Measurements from ENCODE around the gene TRAM2. TPM values are rescaled to one million over a fixed set of nuclear protein-coding genes. Genes with fewer than 3 reads are reported as not detected.

Gene TRAM2
- total RNA-seq, 2 donors from 2014 or later: 8.6 to 8.9 TPM

DNA sequence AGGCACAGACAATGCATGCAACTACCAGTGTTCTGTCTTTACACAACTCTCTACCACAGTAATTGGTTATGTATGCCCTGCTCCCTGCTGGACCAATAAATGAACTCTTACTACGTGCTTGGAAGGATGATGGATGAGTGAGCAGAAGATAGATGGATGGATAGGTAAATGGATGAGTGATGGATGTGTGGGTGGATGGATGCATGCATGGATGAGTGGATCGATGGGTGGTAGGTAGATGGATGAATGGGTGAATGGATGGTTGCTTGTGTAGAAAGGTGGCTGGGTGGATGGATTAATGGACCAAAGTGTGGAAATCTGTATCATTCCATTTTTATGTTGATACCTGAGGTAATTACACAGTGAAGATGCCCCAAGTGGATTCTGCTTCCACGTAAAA, 10.1 kb upstream of the TRAM2 start:
- DNase-seq (no peak), ATAC-seq (no peak)
- no peaks in the 10 kb centered on the region for H3K9me3 ChIP-seq (ENCODE audit: control insufficient read depth, low read length, poor library complexity, severe bottlenecking)
- H3K4me3 Mint-ChIP-seq: no peak overlapping the region
- H3K4me1 Mint-ChIP-seq: peaks cover 2% of the 10 kb centered on the region
- H3K27me3 Mint-ChIP-seq: peaks cover 8% of the 10 kb centered on the region
- no peak overlapping the region for H3K27ac Mint-ChIP-seq
- no peaks in the 10 kb centered on the region for H3K36me3 Mint-ChIP-seq (ENCODE audit: low read depth)

DNA sequence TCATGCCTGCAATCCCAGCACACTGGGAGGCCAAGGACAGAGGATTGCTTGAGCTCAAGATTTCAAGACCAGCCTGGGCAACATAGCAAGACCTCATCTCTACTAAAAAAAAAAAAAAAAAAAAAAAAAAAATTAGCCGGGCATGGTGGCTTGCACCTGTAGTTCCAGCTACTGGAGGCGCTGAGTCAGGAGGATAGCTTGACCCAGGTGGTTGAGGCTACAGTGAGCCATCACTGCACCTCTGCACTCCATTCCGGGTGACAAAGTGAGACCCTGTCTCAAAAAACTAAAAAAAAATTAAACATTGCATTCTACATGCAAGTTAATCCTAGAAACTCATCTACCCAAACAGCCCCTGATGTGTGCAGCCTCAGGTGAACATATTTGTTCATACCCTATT, 7.3 kb upstream of the TRAM2 start:
- DNase-seq (no peak), ATAC-seq (no peak)
- H3K9me3 ChIP-seq (ENCODE audit: control insufficient read depth, low read length, poor library complexity, severe bottlenecking): no peaks in the 10 kb centered on the region
- Mint-ChIP-seq H3K4me1 (peaks cover 2% of the 10 kb centered on the region), H3K36me3 (ENCODE audit: low read depth) (no peaks in the 10 kb centered on the region), H3K27me3 (peaks cover 8% of the 10 kb centered on the region), H3K4me3 (no peak overlapping the region), H3K27ac (no peak overlapping the region)

DNA sequence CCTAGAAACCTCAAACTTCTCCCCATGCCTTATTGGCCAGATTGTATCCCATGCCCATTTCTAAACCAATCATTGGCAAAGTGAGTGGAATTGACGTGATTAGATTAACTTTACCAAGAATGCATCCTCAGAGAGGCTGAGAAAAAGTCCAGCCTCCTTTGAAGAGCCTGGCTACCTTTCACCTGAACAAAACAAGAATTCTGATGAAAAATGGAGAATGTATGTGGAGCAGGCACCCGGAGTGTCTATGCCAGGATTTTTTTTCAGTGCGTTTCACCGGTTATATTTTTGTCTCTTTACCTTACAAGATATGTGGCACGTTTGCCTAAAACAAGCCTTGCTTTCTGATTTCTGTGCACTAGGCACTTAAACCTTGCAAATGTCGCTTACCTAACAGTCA, 6.1 kb upstream of the TRAM2 start:
- DNase-seq: no peak

DNA sequence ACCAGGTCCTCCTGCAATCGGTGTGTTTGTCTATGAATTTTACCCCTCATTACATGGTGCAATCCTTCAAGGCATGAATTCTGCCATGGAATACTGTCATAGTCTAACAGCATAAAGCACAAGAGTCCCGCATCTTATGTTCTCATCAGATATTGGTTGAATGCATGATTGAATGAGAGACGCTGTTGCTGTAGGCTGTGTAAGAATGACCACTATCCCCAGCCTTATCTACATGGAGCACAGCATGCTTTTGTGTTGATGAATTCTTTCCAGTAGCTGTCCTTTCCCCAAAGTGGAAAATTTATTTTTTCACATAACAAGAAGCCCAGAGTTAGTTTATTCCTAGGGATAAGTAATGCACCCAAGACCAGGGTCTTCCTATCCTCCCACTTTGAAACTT, 5.6 kb upstream of the TRAM2 start:
- no peak overlapping the region for H3K4me3 Mint-ChIP-seq
- H3K36me3 Mint-ChIP-seq (ENCODE audit: low read depth): no peaks in the 10 kb centered on the region
- DNase-seq (no peak), ATAC-seq (no peak)
- peaks cover 4% of the 10 kb centered on the region for H3K4me1 Mint-ChIP-seq
- no peak overlapping the region for H3K27ac Mint-ChIP-seq
- no peaks in the 10 kb centered on the region for H3K9me3 ChIP-seq (ENCODE audit: control insufficient read depth, low read length, poor library complexity, severe bottlenecking)
- H3K27me3 Mint-ChIP-seq: no peaks in the 10 kb centered on the region

More for the DNA sequence above, 6.1 kb upstream of the TRAM2 start:
- H3K27me3 Mint-ChIP-seq: no peaks in the 10 kb centered on the region
- H3K36me3 Mint-ChIP-seq (ENCODE audit: low read depth): no peaks in the 10 kb centered on the region
- H3K27ac Mint-ChIP-seq: no peak overlapping the region
- no peak for ATAC-seq
- no peak overlapping the region for H3K4me3 Mint-ChIP-seq
- H3K9me3 ChIP-seq (ENCODE audit: control insufficient read depth, low read length, poor library complexity, severe bottlenecking): no peaks in the 10 kb centered on the region
- H3K4me1 Mint-ChIP-seq: peaks cover 2% of the 10 kb centered on the region

DNA sequence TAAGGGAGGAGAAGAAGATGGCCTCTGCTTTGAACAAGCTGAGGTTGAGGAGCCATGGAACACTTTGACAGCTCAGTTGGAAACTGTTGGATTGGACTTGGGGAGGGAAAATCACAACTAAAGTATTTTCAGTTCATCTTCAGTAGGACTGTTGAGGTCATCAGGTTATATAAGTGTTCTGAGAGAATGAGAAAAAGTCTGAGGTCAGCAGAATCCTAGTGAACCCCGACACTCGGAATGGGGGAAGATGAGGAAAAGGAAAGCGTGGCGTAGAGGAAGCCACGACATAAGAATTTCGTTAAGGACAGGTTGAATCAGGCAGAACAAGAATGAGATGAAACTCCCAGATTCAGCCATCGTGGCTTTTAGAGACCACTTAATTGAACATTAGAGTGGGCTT, 4.0 kb upstream of the TRAM2 start:
- DNase-seq (no peak), ATAC-seq (no peak)
- Mint-ChIP-seq H3K4me3 (no peak overlapping the region), H3K4me1 (peaks cover 9% of the 10 kb centered on the region), H3K27me3 (no peaks in the 10 kb centered on the region), H3K36me3 (ENCODE audit: low read depth) (peaks cover 2% of the 10 kb centered on the region), H3K27ac (no peak overlapping the region)
- H3K9me3 ChIP-seq (ENCODE audit: control insufficient read depth, low read length, poor library complexity, severe bottlenecking): no peaks in the 10 kb centered on the region

DNA sequence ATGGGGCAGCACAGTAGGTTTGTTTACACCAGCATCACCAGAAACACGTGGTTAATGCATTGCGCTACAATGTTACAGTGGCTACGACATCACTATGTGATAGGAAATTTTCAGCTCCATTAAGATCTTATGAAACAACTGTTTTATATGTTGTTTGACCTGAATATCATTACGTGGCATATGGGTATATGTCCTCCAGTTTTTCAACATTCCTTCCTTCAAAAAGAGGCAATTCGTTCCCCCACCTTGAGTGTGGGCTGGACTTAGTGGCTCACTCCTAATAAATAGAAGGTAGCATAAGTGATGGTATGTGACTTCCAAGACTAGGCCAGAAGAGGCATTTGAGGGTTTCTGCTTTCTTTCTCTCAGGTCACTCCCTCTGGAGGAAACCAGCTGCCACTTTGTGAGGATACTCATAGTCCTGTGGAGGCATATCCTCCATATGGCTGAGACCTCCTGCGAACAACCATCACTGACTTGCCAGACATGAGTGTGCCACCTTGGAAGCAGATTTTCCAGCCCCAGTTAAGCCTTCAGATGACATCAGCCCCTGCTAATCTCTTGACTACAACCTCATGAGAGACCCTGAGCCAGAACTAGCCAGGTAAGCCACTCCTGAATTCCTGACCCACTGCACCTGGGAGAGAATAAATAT, 2.3 kb upstream of the TRAM2 start:
- H3K9me3 ChIP-seq (ENCODE audit: control insufficient read depth, low read length, poor library complexity, severe bottlenecking): no peaks in the 10 kb centered on the region
- ATAC-seq (no peak), DNase-seq (no peak)
- Mint-ChIP-seq H3K4me1 (peaks cover 27% of the 10 kb centered on the region), H3K4me3 (no peak overlapping the region), H3K27me3 (no peaks in the 10 kb centered on the region), H3K27ac (no peak overlapping the region), H3K36me3 (ENCODE audit: low read depth) (peaks cover 3% of the 10 kb centered on the region)

DNA sequence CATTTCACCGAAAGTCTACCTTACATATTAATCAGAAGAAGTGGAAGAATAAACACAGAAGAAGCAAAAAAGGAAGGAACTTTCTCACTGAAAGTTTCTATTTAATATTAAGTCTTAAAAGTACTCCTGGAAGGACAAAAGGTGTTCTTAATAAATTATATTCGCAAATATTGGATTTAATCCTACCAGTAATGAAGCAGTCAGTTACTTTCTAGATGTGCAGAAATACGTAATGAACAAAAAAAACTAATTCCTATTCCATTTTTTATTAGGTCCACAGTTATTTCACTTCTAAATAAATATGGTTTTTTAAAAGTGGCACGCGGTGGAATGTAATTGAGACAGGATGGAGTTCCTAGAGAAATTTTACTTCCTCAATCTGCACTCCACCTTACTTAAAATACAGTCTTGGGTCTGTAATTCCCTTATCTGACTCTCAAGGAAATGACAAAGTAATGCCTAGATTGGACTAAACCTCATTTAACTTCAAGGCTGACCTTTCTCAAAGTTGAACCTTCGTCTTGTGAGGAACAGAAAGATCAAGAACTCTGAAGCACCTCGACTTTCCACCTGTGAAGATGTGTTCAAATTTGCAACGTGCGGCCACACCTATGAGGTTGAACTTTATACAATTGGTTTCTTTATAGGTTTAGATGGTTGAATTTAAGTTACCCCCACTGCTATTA, 1.1 kb upstream of the TRAM2 start:
- ATAC-seq (no peak), DNase-seq (no peak)
- peak overlapping the region; percentile 73 for H3K4me3 Mint-ChIP-seq
- H3K27me3 Mint-ChIP-seq: no peaks in the 10 kb centered on the region
- peaks cover 30% of the 10 kb centered on the region for H3K4me1 Mint-ChIP-seq
- H3K36me3 Mint-ChIP-seq (ENCODE audit: low read depth): peaks cover 3% of the 10 kb centered on the region
- no peaks in the 10 kb centered on the region for H3K9me3 ChIP-seq (ENCODE audit: control insufficient read depth, low read length, poor library complexity, severe bottlenecking)
- no peak overlapping the region for H3K27ac Mint-ChIP-seq

DNA sequence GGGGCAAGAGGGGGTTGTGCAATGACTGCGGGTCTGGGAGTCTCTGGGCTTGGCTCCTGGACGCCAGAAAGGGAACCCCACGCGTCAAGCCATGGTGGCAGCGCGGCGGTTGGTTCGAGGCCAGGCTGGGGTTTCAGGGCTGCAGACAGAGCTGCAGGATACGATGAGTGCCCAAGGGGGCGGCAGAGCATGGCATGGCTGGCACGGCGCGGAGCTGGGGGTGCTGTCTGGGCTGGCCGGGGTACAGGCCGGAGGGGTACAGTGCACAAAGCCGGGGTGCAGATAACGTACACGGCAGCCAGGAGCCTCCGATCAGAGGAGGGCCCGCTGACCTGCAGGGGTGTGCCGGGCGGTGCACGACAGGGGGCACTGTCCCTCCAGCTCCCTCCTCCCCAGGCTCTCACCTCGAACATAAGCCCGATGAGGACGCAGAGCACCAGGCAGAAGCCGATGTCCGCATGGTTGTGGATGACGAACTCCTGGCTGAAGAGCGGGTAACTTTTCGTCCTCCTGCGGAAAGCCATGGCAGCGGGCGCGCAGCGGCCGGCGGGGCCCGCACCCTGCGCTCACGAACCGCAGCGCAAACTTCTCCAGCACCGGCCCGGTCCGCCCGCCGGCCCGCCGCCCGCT, 353 bp downstream of the TRAM2 start:
- H3K4me1 Mint-ChIP-seq: peaks cover 28% of the 10 kb centered on the region
- ATAC-seq (peak; percentile 59), DNase-seq (peak in 1 of 3 donors; percentile 17)
- peaks cover 3% of the 10 kb centered on the region for H3K36me3 Mint-ChIP-seq (ENCODE audit: low read depth)
- peak overlapping the region; percentile 91 for H3K27ac Mint-ChIP-seq
- no peaks in the 10 kb centered on the region for H3K9me3 ChIP-seq (ENCODE audit: control insufficient read depth, low read length, poor library complexity, severe bottlenecking)
- H3K27me3 Mint-ChIP-seq: no peaks in the 10 kb centered on the region
- H3K4me3 Mint-ChIP-seq: peak overlapping the region; percentile 95

DNA sequence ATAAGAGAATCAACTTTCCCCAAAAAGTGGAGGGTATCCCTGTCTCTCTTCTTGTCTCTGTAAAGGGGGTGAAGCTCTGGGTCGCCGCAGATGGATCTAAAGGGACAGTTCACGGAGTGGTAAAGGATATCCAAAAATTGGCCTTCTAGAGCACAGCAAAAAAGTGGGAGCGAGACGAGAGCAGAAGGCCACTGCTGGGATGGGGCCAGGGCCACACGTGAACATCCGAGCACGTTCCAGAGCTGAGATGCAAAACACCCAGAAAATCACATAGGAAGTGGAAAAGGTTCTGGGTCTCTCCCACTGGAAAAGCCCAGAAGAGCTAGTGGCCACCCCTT, 837 bp downstream of the TRAM2 start:
- Mint-ChIP-seq H3K4me1 (peaks cover 28% of the 10 kb centered on the region), H3K36me3 (ENCODE audit: low read depth) (peaks cover 3% of the 10 kb centered on the region), H3K27me3 (no peaks in the 10 kb centered on the region), H3K4me3 (peak overlapping the region; percentile 95), H3K27ac (peak overlapping the region; percentile 91)
- ATAC-seq: no peak
- DNase-seq: no peak
- no peaks in the 10 kb centered on the region for H3K9me3 ChIP-seq (ENCODE audit: control insufficient read depth, low read length, poor library complexity, severe bottlenecking)

DNA sequence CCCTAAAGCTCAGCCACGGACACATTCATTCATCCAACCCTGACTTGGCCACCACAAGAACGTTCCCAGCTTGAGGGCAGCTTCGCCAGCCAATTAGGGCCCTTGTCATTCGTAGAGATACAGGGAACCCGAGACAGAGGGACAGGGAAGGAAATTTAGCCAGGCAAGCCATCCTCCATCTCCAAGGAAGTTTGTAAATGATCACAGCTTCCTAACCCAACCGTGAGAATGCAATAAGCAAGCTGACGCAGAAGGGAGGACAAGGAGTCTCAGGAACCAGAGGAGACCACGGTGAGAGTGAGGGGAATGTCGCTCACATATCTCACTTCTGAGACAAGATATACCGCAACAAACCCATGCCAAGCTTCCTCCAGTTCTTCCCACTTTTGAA, 1.4 kb downstream of the TRAM2 start:
- H3K27ac Mint-ChIP-seq: peak overlapping the region; percentile 91
- peaks cover 3% of the 10 kb centered on the region for H3K36me3 Mint-ChIP-seq (ENCODE audit: low read depth)
- H3K4me3 Mint-ChIP-seq: peak overlapping the region; percentile 95
- H3K27me3 Mint-ChIP-seq: no peaks in the 10 kb centered on the region
- ATAC-seq: no peak
- H3K4me1 Mint-ChIP-seq: peaks cover 30% of the 10 kb centered on the region
- H3K9me3 ChIP-seq (ENCODE audit: control insufficient read depth, low read length, poor library complexity, severe bottlenecking): no peaks in the 10 kb centered on the region
- no peak for DNase-seq

DNA sequence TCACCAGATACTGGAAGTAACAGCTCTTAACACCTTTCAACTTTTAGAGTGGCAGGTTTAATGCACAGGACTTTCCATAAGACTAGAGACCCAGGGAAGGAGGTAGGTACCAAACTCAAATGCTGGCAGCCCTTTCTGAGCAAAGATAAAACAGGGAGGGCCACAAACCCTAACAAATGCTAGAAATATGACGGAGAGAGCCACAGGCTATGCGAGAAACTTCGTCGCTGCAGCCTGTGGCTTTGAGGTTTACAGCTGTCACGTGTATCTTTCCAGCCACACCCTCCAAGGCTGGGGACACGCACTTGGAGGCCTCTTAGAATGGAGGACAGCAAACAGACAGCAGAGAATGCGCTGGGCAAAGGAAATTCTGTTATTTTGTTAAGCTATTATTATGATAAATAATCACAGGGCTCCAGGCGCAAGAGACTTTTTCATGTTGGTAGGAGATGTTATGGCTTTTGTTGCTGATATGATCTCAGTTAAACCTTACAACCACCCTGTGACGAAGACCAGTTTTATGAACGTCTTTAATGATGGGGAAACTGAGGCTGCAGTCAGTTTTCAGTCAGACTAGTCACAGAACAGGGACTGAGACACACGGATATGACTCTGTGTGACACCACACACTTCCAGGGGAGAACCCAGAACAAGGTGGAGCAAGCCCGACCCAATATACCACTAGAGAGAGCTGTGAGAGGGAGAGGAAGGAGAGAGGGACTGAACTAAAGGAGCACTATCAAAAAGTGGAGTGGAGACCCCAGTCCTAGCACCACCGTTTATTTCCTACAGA, 2.0 kb downstream of the TRAM2 start:
- Mint-ChIP-seq H3K27ac (peak overlapping the region; percentile 91), H3K4me1 (peaks cover 32% of the 10 kb centered on the region), H3K36me3 (ENCODE audit: low read depth) (peaks cover 3% of the 10 kb centered on the region), H3K27me3 (no peaks in the 10 kb centered on the region), H3K4me3 (peak overlapping the region; percentile 95)
- ATAC-seq (peak; percentile 69), DNase-seq (peak; percentile 29 to 40 (median 38))
- H3K9me3 ChIP-seq (ENCODE audit: control insufficient read depth, low read length, poor library complexity, severe bottlenecking): no peaks in the 10 kb centered on the region

DNA sequence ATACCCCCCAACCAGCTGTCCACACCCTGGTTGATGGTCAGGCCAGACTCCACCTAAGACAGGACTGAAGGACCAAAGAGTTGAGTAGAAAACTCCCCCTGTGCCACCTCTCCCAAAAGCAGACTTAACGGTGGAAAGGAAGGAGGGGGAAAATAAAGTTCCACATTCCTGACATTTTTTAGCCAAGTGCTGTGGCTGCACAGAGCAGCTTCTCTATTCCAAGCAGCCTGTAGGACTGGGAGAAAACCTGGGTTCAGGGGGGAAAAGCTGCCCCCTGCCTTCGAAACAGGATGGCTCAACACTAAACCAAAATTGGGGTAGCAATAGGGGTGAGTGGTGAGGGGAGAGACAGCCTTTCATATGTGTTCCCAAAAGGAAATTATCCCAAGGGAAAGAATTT, 3.6 kb downstream of the TRAM2 start:
- DNase-seq (no peak), ATAC-seq (no peak)
- Mint-ChIP-seq H3K4me3 (peak overlapping the region; percentile 75), H3K27ac (no peak overlapping the region), H3K36me3 (ENCODE audit: low read depth) (peaks cover 3% of the 10 kb centered on the region), H3K4me1 (peaks cover 40% of the 10 kb centered on the region), H3K27me3 (no peaks in the 10 kb centered on the region)
- no peaks in the 10 kb centered on the region for H3K9me3 ChIP-seq (ENCODE audit: control insufficient read depth, low read length, poor library complexity, severe bottlenecking)

DNA sequence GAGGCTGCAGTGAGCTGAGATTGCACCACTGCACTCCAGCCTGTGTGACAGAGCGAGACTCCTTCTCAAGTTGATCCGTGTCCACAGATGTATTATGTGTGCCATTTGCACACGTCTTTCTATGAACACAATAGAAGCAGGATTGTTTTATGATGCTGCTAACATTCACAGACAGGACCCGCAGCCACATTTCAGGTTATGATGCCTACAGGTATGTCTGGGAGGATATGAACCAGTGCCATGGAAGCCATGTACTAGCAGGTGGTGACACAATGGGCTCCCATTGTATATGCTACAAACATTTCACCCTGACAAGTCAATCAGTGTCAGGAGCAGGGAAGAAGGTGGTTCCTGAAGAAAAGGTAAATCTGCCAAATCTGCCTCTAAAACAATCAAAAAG, 4.3 kb downstream of the TRAM2 start:
- Mint-ChIP-seq H3K27me3 (no peaks in the 10 kb centered on the region), H3K27ac (no peak overlapping the region), H3K4me1 (peaks cover 41% of the 10 kb centered on the region), H3K4me3 (no peak overlapping the region), H3K36me3 (ENCODE audit: low read depth) (peaks cover 3% of the 10 kb centered on the region)
- no peaks in the 10 kb centered on the region for H3K9me3 ChIP-seq (ENCODE audit: control insufficient read depth, low read length, poor library complexity, severe bottlenecking)
- DNase-seq (no peak), ATAC-seq (no peak)

Data from T-helper 17 cell (primary cell).